IMR-90 (cell line): ENCODE results near the gene TRPV3. TPM values are rescaled to one million over a fixed set of nuclear protein-coding genes. Genes with fewer than 3 reads are reported as not detected.
"Not testable (repeated sequence)": the region's sequence is repeated elsewhere in the genome, so short reads cannot be mapped to it uniquely, and the experiment has no call there.

Experiments
- ATAC-seq: fragments of 200-7000 bp; cut with Tn5 transposase; 2 replicates; pipeline ENCODE4 v1.9.1; 2020; ENCODE audit warnings: low read depth, mild to moderate bottlenecking, moderate library complexity
- BruUV-seq: library from RNA; stranded (reverse); fragments of 400-500 nt; replicated peaks from 2 replicates; lab custom pipeline; 2021; lab: Mats Ljungman, UMichigan
- CTCF ChIA-PET: fragments of 300-600 bp; formaldehyde crosslinking; extraction: SDS; loops from one replicate; lab custom pipeline; 2021; ENCODE audit warnings: antibody characterized with exemption; lab: Yijun Ruan, JAX
- POLR2A ChIA-PET: fragments of 300-600 bp; sonication (Branson Sonifier 250); formaldehyde crosslinking; loops from one replicate; lab custom pipeline; 2022; ENCODE audit warnings: antibody characterized with exemption; ENCODE audit not compliant: unreplicated experiment; lab: Charles Lee
- DNase-seq: peaks from one replicate; pipeline ENCODE4 v3.0.0; 2013
- H2AFZ ChIP-seq: replicated peaks from 2 replicates; pipeline ENCODE3; 2013; ENCODE audit warnings: low read length, mild to moderate bottlenecking; ENCODE audit not compliant: poor library complexity
- H2AK5ac ChIP-seq: 2 replicates; pipeline ENCODE4 v1.6.1; 2013; ENCODE audit warnings: low read depth, low read length, inconsistent platforms
- H2AK9ac ChIP-seq: replicated peaks from 2 replicates; pipeline ENCODE3; 2013; ENCODE audit warnings: mild to moderate bottlenecking, low read depth, low read length, moderate library complexity; ENCODE audit not compliant: poor library complexity
- H2BK120ac ChIP-seq: 2 replicates; pipeline ENCODE4 v1.6.1; 2013; ENCODE audit warnings: low read depth, low read length, inconsistent platforms
- H2BK15ac ChIP-seq: 3 replicates; pipeline ENCODE4 v1.6.1; 2013; ENCODE audit warnings: low read depth, low read length, inconsistent platforms
- H2BK20ac ChIP-seq: 2 replicates; pipeline ENCODE4 v1.6.1; 2013; ENCODE audit warnings: low read depth, mild to moderate bottlenecking, inconsistent platforms, low read length, moderate library complexity
- H2BK5ac ChIP-seq: 2 replicates; pipeline ENCODE4 v1.6.1; 2013; ENCODE audit warnings: mild to moderate bottlenecking, low read depth, low read length, inconsistent platforms; ENCODE audit not compliant: poor library complexity, severe bottlenecking
- H3K14ac ChIP-seq: replicated peaks from 2 replicates; pipeline ENCODE4 v1.6.1; 2013; ENCODE audit warnings: low read depth, low read length, inconsistent platforms
- H3K18ac ChIP-seq: 2 replicates; pipeline ENCODE4 v1.6.1; 2013; ENCODE audit warnings: low read depth, low read length, control low read depth
- H3K23ac ChIP-seq: 2 replicates; pipeline ENCODE4 v1.6.1; 2013; ENCODE audit warnings: low read depth, low read length, inconsistent platforms
- H3K27ac ChIP-seq: 2 replicates; pipeline ENCODE4 v1.5.1; 2013; ENCODE audit warnings: mild to moderate bottlenecking, control low read depth, low read length; ENCODE audit not compliant: insufficient read depth
- H3K27me3 ChIP-seq: 2 replicates; pipeline ENCODE4 v1.6.1; 2013; ENCODE audit warnings: low read length; ENCODE audit not compliant: control insufficient read depth, insufficient read depth
- H3K36me3 ChIP-seq: 2 replicates; pipeline ENCODE4 v1.6.1; 2013; ENCODE audit warnings: low read length, mixed read lengths; ENCODE audit not compliant: control insufficient read depth, insufficient read depth
- H3K4ac ChIP-seq: 2 replicates; pipeline ENCODE4 v1.6.1; 2013; ENCODE audit warnings: low read depth, low read length, inconsistent platforms
- H3K4me1 ChIP-seq: 2 replicates; pipeline ENCODE4 v1.6.1; 2013; ENCODE audit warnings: low read length, mixed read lengths; ENCODE audit not compliant: control insufficient read depth, insufficient read depth
- H3K4me2 ChIP-seq: 2 replicates; pipeline ENCODE4 v1.6.1; 2013; ENCODE audit warnings: low read depth, mild to moderate bottlenecking, control low read depth, low read length, moderate library complexity
- H3K4me3 ChIP-seq: 2 replicates; pipeline ENCODE4 v1.5.1; 2013; ENCODE audit warnings: low read depth, mild to moderate bottlenecking, control low read depth, low read length, moderate library complexity; ENCODE audit not compliant: insufficient read depth
- H3K56ac ChIP-seq: 2 replicates; pipeline ENCODE4 v1.6.1; 2013; ENCODE audit warnings: low read length, inconsistent platforms; ENCODE audit not compliant: insufficient read depth; ENCODE audit errors: extremely low read depth
- H3K79me1 ChIP-seq, 2 experiments: 2 replicates each; pipeline ENCODE4 v1.6.1; 2013; ENCODE audit warnings: low read length in 2 of 2, inconsistent platforms in 1 of 2, low read depth in 1 of 2
- H3K9ac ChIP-seq: 2 replicates; pipeline ENCODE4 v1.6.1; 2013; ENCODE audit warnings: low read depth, low read length, control low read depth
- H3K9me1 ChIP-seq: 2 replicates; pipeline ENCODE4 v1.6.1; 2013; ENCODE audit warnings: low read length, inconsistent platforms; ENCODE audit not compliant: insufficient read depth
- H3K9me3 ChIP-seq: 2 replicates; pipeline ENCODE4 v1.6.1; 2013; ENCODE audit warnings: low read length; ENCODE audit not compliant: control insufficient read depth, insufficient read depth
- H4K20me1 ChIP-seq: 2 replicates; pipeline ENCODE4 v1.6.1; 2013; ENCODE audit warnings: low read length, inconsistent platforms; ENCODE audit not compliant: insufficient read depth
- H4K5ac ChIP-seq: 2 replicates; pipeline ENCODE4 v1.6.1; 2013; ENCODE audit warnings: mild to moderate bottlenecking, low read depth, low read length, control low read depth
- H4K8ac ChIP-seq, 2 experiments: 2 replicates each; pipeline ENCODE4 v1.6.1; 2013; ENCODE audit warnings: low read depth in 2 of 2, low read length in 2 of 2, control low read depth in 1 of 2, inconsistent platforms in 1 of 2
- H4K91ac ChIP-seq: 2 replicates; pipeline ENCODE4 v1.6.1; 2013; ENCODE audit warnings: low read depth, low read length, inconsistent platforms; ENCODE audit not compliant: insufficient read depth
- BHLHE40 ChIP-seq: fragments of 150-350 bp; IDR thresholded peaks from 2 replicates; pipeline ENCODE4 v1.6.1; 2016; ENCODE audit warnings: mild to moderate bottlenecking, low read depth, low read length
- ELK1 ChIP-seq: fragments of 150-350 bp; IDR thresholded peaks from 2 replicates; pipeline ENCODE4 v1.6.1; 2016; ENCODE audit warnings: low read depth, mild to moderate bottlenecking, low read length, moderate library complexity, borderline replicate concordance
- MAZ ChIP-seq: IDR thresholded peaks from 2 replicates; pipeline ENCODE4 v1.6.1; 2012; ENCODE audit warnings: low read depth, mild to moderate bottlenecking, low read length, improper control_type of control experiment, moderate library complexity, borderline replicate concordance
- MXI1 ChIP-seq: IDR thresholded peaks from 2 replicates; pipeline ENCODE4 v1.6.1; 2012; ENCODE audit warnings: low read depth, mild to moderate bottlenecking, low read length, moderate library complexity, borderline replicate concordance
- RCOR1 ChIP-seq: IDR thresholded peaks from 2 replicates; pipeline ENCODE4 v1.6.1; 2012; ENCODE audit warnings: mild to moderate bottlenecking, low read length, improper control_type of control experiment; ENCODE audit not compliant: insufficient replicate concordance
- WGBS, 2 experiments: methylation state at CpG; one replicate each; pipeline versions ENCODE4 v1.1.5 to v1.1.7; 2013; ENCODE audit warnings: missing lambda C conversion rate in 2 of 2; ENCODE audit not compliant: insufficient read length in 1 of 2; ENCODE audit errors: extremely low coverage in 2 of 2; 5-methylcytosine and 5-hydroxymethylcytosine counted together
- dilution Hi-C: fragments of 300-500 bp; cut with HindIII; formaldehyde crosslinking; loops from one replicate; pipeline ENCODE4 v1.14.3; 2018; ENCODE audit warnings: low sequenced_read_pairs; ENCODE audit not compliant: unreplicated experiment
- in situ Hi-C: fragments of 300-500 bp; cut with MboI; formaldehyde crosslinking; loops from 3 replicates; pipeline ENCODE4 v1.14.3; 2019; ENCODE audit warnings: low sequenced_read_pairs, inconsistent platforms, mixed read lengths
- intact Hi-C: fragments of 100-400 bp; cut with micrococcal nuclease; formaldehyde crosslinking; loops from 2 replicates; pipeline ENCODE4 v1.10.0; 2022
- polyA plus RNA-seq, 3 experiments: library from polyadenylated mRNA; depleted of rRNA; stranded (reverse); fragments of >200 nt; gene quantifications; 2 replicates each; pipeline ENCODE4 v1.2.3, GENCODE V29; 2012; ENCODE audit warnings: low replicate concordance in 1 of 3
- total RNA-seq: library from RNA; depleted of rRNA; stranded (reverse); fragments of >200 nt; gene quantifications from 2 replicates; pipeline ENCODE4 v1.2.3, GENCODE V29; 2012

TRPV3 gene
- total and polyA plus RNA-seq, 2 of the 4 experiments (the other 2 are of a cell fraction) = 0.18 to 0.26 TPM

GRCh38 chr17:3582915-3583314, 25.3 kb upstream of the TRPV3 start:
- Histone ChIP-seq H2BK120ac (no peak overlapping the region), H2BK5ac (no peak overlapping the region), H2AK9ac (no peak overlapping the region), H3K4me3 (no peak overlapping the region), H2BK15ac (no peak overlapping the region), H4K91ac (no peak overlapping the region), H3K79me1 (no peaks in the 10 kb centered on the region), H3K4me1 (no peaks in the 10 kb centered on the region), H3K23ac (no peak overlapping the region), H3K18ac (no peak overlapping the region), H3K14ac (no peak overlapping the region), H3K9me3 (no peaks in the 10 kb centered on the region), H4K8ac (no peak overlapping the region), H4K5ac (no peak overlapping the region), H3K56ac (no peak overlapping the region), H3K9me1 (no peaks in the 10 kb centered on the region), H3K27ac (no peak overlapping the region), H4K20me1 (no peaks in the 10 kb centered on the region), H2AFZ (no peak overlapping the region), H3K27me3 (no peaks in the 10 kb centered on the region), H2BK20ac (no peak overlapping the region), H3K4me2 (no peak overlapping the region), H3K36me3 (peaks cover 12% of the 10 kb centered on the region), H3K9ac (no peak overlapping the region), H3K4ac (no peak overlapping the region), H2AK5ac (no peak overlapping the region)
- intact Hi-C loops (no loop called here), dilution Hi-C loops (no loop called here), in situ Hi-C loops (no loop called here)
- ChIA-PET POLR2A (no interaction called here), CTCF (no interaction called here)
- no TSS peak for BruUV-seq
- no peak for DNase-seq
- ATAC-seq = no peak
- 100% methylated on average over 1 of the region's 9 CpGs; no CpG with 5 or more reads in 1 of the 2 experiments for WGBS, 2 experiments
- TF ChIP-seq ELK1 = no peak
- TF ChIP-seq MAZ = no peak
- no peak for TF ChIP-seq BHLHE40
- TF ChIP-seq MXI1 = no peak
- TF ChIP-seq RCOR1 = no peak

GRCh38 chr17:3578667-3579066, 21.1 kb upstream of the TRPV3 start:
- H3K9ac ChIP-seq, H3K79me1 ChIP-seq, H3K23ac ChIP-seq, H2AK9ac ChIP-seq, H3K4me1 ChIP-seq, H2BK20ac ChIP-seq, H3K9me1 ChIP-seq, H3K4ac ChIP-seq, in situ Hi-C loops, H3K27ac ChIP-seq, H4K5ac ChIP-seq, H2BK120ac ChIP-seq, H2AK5ac ChIP-seq, intact Hi-C loops, DNase-seq, H3K18ac ChIP-seq, H4K91ac ChIP-seq, H3K9me3 ChIP-seq, BruUV-seq, H2BK15ac ChIP-seq, H3K4me3 ChIP-seq, dilution Hi-C loops, H4K20me1 ChIP-seq, H3K4me2 ChIP-seq, ATAC-seq, H3K27me3 ChIP-seq, POLR2A ChIA-PET, H3K56ac ChIP-seq, H2BK5ac ChIP-seq, H3K14ac ChIP-seq, H4K8ac ChIP-seq, H3K36me3 ChIP-seq, H2AFZ ChIP-seq: not testable (repeated sequence)
- CTCF ChIA-PET = interaction anchor here (0.6 kb wide), 1 partner anchor 17 kb away, joined by 3 read pairs; no protein-coding TSS in a partner anchor
- WGBS, 2 experiments = no CpG with 5 or more reads among the region's 4 CpGs
